ENCODE data around the gene PATJ. TPM values are rescaled to one million over a fixed set of nuclear protein-coding genes. Genes with fewer than 3 reads are reported as not detected.

The PATJ gene
- total RNA-seq, 4 donors from 2014 or later, result 25.7 to 37.4 (median 31.8) TPM

- peak; percentile 60 to 73 (median 68) for TF ChIP-seq CTCF (IDR thresholded peaks at IDR 0.05)
- no peak for TF ChIP-seq EP300 (IDR thresholded peaks at IDR 0.05)
- DNase-seq (ENCODE audit: extremely low spot score), result no peak
- intact Hi-C loops (cut with DNase I), result loop anchor here (5.0 kb wide), 2 partner anchors 810 to 880 kb away; no protein-coding TSS in a partner anchor
- H3K9me3 ChIP-seq, result no peaks in the 10 kb centered on the region
- H3K36me3 ChIP-seq, result peaks cover 2 to 13% (median 6%) of the 10 kb centered on the region in 4 donors
- no peak overlapping the region for H3K27ac ChIP-seq (replicated peaks in 1 of 4)
- H3K4me3 ChIP-seq, result no peak overlapping the region
- no peaks in the 10 kb centered on the region for H3K27me3 ChIP-seq
- WGBS, result 67% methylated on average over 6 of the region's 6 CpGs
- peaks cover 0 to 12% (median 11%) of the 10 kb centered on the region in 4 donors for H3K4me1 ChIP-seq
Observed at GRCh38 chr1:61851849-61852669, 109.8 kb downstream of the PATJ start.

- peaks cover 0 to 8% (median 5%) of the 10 kb centered on the region in 4 donors for H3K4me1 ChIP-seq
- no peaks in the 10 kb centered on the region for H3K9me3 ChIP-seq
- TF ChIP-seq EP300 (IDR thresholded peaks at IDR 0.05) (no peak), CTCF (IDR thresholded peaks at IDR 0.05) (no peak), POLR2A (IDR thresholded peaks at IDR 0.05; ENCODE audit: low read depth) (no peak), POLR2AphosphoS5 (IDR thresholded peaks at IDR 0.05) (no peak)
- H3K36me3 ChIP-seq, result peaks cover 4 to 19% (median 7%) of the 10 kb centered on the region in 4 donors
- intact Hi-C loops (cut with DNase I), result loop anchor here (5.0 kb wide), 2 partner anchors 810 to 880 kb away; no protein-coding TSS in a partner anchor
- H3K27ac ChIP-seq (replicated peaks in 1 of 4), result no peak overlapping the region
- DNase-seq (ENCODE audit: extremely low spot score), result no peak
- H3K4me3 ChIP-seq, result no peak overlapping the region
- no peaks in the 10 kb centered on the region for H3K27me3 ChIP-seq
- WGBS, result 67% methylated on average over 2 of the region's 2 CpGs
Observed at GRCh38 chr1:61852670-61853015, 110.4 kb downstream of the PATJ start.

- DNase-seq (ENCODE audit: extremely low spot score), result no peak
- H3K27ac ChIP-seq (replicated peaks in 1 of 4), result no peak overlapping the region
- peaks cover 0 to 8% (median 4%) of the 10 kb centered on the region in 4 donors for H3K4me1 ChIP-seq
- H3K4me3 ChIP-seq, result no peak overlapping the region
- no peaks in the 10 kb centered on the region for H3K9me3 ChIP-seq
- WGBS, result 25% methylated on average over 3 of the region's 3 CpGs
- intact Hi-C loops (cut with DNase I), result loop anchor here (5.0 kb wide), 2 partner anchors 811 to 881 kb away; no protein-coding TSS in a partner anchor
- no peaks in the 10 kb centered on the region for H3K27me3 ChIP-seq
- TF ChIP-seq CTCF (IDR thresholded peaks at IDR 0.05) (peak; percentile 24 to 38 (median 29)), EP300 (IDR thresholded peaks at IDR 0.05) (no peak)
- H3K36me3 ChIP-seq, result peaks cover 4 to 28% (median 10%) of the 10 kb centered on the region in 4 donors
Observed at GRCh38 chr1:61853583-61853982, 111.3 kb downstream of the PATJ start.

- no peak for DNase-seq (ENCODE audit: extremely low spot score)
- Histone ChIP-seq H3K9me3 (no peaks in the 10 kb centered on the region), H3K4me3 (no peak overlapping the region), H3K27ac (replicated peaks in 1 of 4) (no peak overlapping the region), H3K36me3 (peaks cover 4 to 34% (median 10%) of the 10 kb centered on the region in 4 donors), H3K4me1 (no peaks in the 10 kb centered on the region), H3K27me3 (no peaks in the 10 kb centered on the region)
- intact Hi-C loops (cut with DNase I), result no loop called here
- WGBS, result 83% methylated on average over 7 of the region's 7 CpGs
- TF ChIP-seq CTCF (IDR thresholded peaks at IDR 0.05), result no peak
- no peak for TF ChIP-seq EP300 (IDR thresholded peaks at IDR 0.05)
- TF ChIP-seq POLR2A (IDR thresholded peaks at IDR 0.05; ENCODE audit: low read depth), result no peak
- TF ChIP-seq POLR2AphosphoS5 (IDR thresholded peaks at IDR 0.05), result no peak
Observed at GRCh38 chr1:61864489-61864888, 122.2 kb downstream of the PATJ start.

Data from esophagus muscularis mucosa (tissue), 4 donors.